Chondrocyte (in vitro differentiated cells): Measurements from ENCODE around the gene LTB. TPM values are rescaled to one million over a fixed set of nuclear protein-coding genes. Genes with fewer than 3 reads are reported as not detected.

Experiments used
- DNase-seq: peaks from one replicate; pipeline ENCODE4 v3.0.0; 2021; ENCODE audit warnings: mixed read lengths, low spot score
- H3K27ac Mint-ChIP-seq: one replicate; pipeline ENCODE4 v1.8.0; 2021; ENCODE audit warnings: mild to moderate bottlenecking, moderate library complexity, mixed read lengths; ENCODE audit not compliant: unreplicated experiment
- H3K27me3 Mint-ChIP-seq: 2 replicates; pipeline ENCODE4 v1.8.0; 2021; ENCODE audit warnings: low read depth, mixed read lengths
- H3K36me3 Mint-ChIP-seq: 2 replicates; pipeline ENCODE4 v1.8.0; 2021; ENCODE audit warnings: low read depth, mixed read lengths
- H3K4me1 Mint-ChIP-seq: 2 replicates; pipeline ENCODE4 v1.8.0; 2021; ENCODE audit warnings: low read depth, mild to moderate bottlenecking, mixed read lengths
- H3K4me3 Mint-ChIP-seq: one replicate; pipeline ENCODE4 v1.8.0; 2021; ENCODE audit warnings: mild to moderate bottlenecking, moderate library complexity, mixed read lengths; ENCODE audit not compliant: unreplicated experiment
- H3K9me3 Mint-ChIP-seq: 2 replicates; pipeline ENCODE4 v1.8.0; 2021; ENCODE audit warnings: low read depth, mixed read lengths
- total RNA-seq: library from RNA; stranded (reverse); gene quantifications from 3 replicates; pipeline ENCODE4 v1.2.1, GENCODE V29; 2021
- TF ChIP-seq, protein P1 (sequence below): fragments of 200-600 bp; sonication (generic); IDR thresholded peaks from 2 replicates; pipeline ENCODE4 v1.5.0; 2021; ENCODE audit warnings: antibody characterized with exemption, mild to moderate bottlenecking, moderate library complexity

LTB gene
- total RNA-seq, 1 donor from 2014 or later: not detected

DNA sequence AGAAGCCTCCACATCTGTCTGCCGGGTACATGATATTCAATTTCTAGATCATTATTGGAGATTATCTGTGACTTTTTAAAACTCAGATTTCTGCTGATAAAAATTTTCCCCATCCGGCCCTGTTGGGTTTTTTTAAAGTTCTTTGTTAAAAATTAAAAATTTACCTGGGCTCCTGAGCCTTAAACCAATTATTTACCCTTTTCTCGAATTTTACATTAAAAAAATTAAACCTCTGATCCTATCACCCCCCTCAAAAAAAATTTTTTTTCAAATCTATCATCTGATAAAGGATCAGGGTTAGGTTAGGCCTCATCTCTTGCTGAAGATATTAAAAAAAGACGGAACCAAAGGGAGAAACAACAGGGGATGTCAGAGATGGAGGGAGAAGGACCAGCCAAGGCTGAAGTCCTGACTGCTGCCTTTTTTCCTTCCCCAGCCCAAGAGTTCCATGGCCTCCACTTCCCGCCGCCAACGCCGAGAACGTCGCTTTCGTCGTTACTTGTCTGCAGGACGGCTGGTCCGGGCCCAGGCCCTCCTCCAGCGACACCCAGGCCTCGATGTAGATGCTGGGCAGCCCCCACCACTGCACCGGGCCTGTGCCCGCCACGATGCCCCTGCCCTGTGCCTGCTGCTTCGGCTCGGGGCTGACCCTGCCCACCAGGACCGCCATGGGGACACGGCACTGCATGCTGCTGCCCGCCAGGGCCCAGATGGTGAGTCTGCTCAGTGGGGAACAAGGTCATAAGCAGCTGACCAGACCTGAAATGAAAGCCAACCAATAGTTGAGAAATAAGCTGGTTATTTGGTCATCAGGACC lies 34.3 kb downstream of the LTB start:
- Mint-ChIP-seq H3K36me3 (peaks cover 5% of the 10 kb centered on the region), H3K9me3 (no peaks in the 10 kb centered on the region), H3K27me3 (no peaks in the 10 kb centered on the region), H3K4me1 (peaks cover 45% of the 10 kb centered on the region), H3K4me3 (peak overlapping the region; percentile 97), H3K27ac (peak overlapping the region; percentile 97)
- no peak for DNase-seq
- TF ChIP-seq, protein P1, sequence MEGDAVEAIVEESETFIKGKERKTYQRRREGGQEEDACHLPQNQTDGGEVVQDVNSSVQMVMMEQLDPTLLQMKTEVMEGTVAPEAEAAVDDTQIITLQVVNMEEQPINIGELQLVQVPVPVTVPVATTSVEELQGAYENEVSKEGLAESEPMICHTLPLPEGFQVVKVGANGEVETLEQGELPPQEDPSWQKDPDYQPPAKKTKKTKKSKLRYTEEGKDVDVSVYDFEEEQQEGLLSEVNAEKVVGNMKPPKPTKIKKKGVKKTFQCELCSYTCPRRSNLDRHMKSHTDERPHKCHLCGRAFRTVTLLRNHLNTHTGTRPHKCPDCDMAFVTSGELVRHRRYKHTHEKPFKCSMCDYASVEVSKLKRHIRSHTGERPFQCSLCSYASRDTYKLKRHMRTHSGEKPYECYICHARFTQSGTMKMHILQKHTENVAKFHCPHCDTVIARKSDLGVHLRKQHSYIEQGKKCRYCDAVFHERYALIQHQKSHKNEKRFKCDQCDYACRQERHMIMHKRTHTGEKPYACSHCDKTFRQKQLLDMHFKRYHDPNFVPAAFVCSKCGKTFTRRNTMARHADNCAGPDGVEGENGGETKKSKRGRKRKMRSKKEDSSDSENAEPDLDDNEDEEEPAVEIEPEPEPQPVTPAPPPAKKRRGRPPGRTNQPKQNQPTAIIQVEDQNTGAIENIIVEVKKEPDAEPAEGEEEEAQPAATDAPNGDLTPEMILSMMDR: no peak

DNA sequence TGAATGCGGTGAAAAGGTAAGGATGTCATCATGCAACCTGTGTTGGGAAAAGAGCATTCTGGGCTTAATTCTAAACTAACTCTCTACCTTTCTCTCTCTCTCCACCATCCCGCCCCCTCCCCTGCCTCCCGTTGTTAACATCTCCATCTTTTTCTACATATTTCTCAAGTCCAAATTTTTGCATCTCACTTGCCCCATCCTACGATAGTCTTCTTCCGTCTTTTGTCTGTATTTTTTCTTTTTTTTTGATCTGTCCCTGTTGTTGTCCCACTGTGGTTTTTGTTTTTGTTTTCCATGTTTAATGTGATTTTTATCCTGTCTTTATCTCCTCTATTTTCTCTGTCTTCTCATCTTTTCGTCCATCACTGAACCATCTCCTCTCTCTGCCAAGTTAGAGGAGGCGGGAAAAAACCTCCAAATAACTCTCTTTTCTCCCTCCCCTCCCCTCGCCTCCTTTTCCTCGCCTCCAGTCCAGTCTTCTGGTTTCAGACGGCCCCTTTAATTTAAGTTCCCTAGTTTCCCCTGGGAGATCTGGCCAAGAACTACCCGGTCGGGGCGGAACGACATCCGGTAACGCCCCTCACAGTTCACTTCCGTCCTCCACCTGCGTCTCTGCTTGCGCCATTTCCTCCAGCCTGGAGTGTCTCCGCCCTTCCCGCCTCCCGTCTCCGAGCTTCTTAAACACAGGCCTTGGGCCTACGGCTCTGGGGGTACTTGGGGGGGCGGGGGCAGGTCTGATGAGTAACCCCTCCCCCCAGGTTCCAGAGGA lies 35.1 kb downstream of the LTB start, which contains the start of gene NFKBIL1:
Gene NFKBIL1, plus strand, starts transcription at position 651 of the 769 bp plus-strand sequence. Its CDS starts 87 bp downstream, at position 738.
- TF ChIP-seq, protein P1: peak; percentile 52
- Mint-ChIP-seq H3K4me3 (peak within 1 kb of the TSS; percentile 97), H3K27me3 (no peaks in the 10 kb centered on the region), H3K4me1 (peaks cover 52% of the 10 kb centered on the region), H3K9me3 (no peaks in the 10 kb centered on the region), H3K36me3 (peaks cover 5% of the 10 kb centered on the region), H3K27ac (peak within 1 kb of the TSS; percentile 97)
- peak; percentile 97 for DNase-seq

DNA sequence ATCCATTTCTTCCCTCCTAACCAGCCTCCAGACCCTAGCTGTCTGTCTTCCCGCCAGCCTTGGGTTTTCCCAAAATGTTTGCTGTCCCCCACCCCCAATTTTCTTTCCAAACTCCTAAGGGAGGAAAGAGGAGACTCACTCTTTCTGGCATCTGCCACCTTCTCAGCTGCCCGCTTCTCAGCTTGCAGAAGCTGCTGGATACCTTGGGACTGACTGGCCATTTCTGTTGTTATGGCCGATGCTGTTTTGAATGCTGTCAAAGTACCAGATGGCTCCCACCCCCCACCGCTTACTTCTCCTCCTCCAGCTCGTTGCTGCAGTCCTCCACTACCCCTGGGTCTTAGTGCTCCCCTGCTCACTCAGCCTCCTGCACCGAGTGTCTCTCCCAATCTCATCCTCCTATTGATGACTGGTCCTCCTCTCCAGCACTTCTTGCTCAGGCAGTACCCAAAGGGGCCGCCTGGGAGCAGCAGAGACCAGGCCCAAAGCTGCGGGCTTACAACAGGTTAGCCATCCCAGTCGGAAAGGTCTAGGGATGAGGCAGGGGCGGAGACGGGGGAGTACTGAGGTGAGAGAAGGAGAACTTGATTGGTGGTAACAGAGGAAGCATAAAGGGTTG lies 35.8 kb downstream of the LTB start, which contains the start of gene ATP6V1G2:
Gene ATP6V1G2, minus strand, starts transcription at position 270 of the 619 bp plus-strand sequence. Its CDS starts 49 bp downstream, at position 221.
- Mint-ChIP-seq H3K27me3 (no peaks in the 10 kb centered on the region), H3K4me1 (peaks cover 52% of the 10 kb centered on the region), H3K36me3 (peaks cover 4% of the 10 kb centered on the region), H3K27ac (peak within 1 kb of the TSS; percentile 97), H3K4me3 (peak within 1 kb of the TSS; percentile 97), H3K9me3 (no peaks in the 10 kb centered on the region)
- DNase-seq: no peak
- TF ChIP-seq, protein P1: peak; percentile 95

DNA sequence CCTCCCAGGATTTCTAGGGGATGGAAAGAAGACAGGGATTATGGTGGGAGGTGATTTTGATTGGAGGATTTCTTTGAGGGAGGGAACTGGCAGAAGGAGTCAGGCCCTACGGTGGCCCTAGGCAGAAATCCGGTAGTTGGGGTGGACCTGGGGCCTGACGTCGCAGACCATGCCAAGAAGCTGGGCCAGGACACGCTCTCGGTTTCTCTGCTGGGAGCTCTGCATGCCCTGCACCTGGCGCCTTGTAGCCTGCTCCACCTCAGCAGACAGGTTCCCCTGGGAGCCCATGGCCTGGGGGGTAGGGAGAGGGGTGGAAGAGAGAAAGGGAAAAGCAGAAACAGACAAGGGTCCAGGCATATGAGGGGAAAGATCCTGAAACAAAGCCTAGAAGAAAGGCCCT lies 36.9 kb downstream of the LTB start:
- TF ChIP-seq, protein P1: no peak
- Mint-ChIP-seq H3K4me1 (peaks cover 52% of the 10 kb centered on the region), H3K9me3 (no peaks in the 10 kb centered on the region), H3K27ac (no peak overlapping the region), H3K27me3 (no peaks in the 10 kb centered on the region), H3K36me3 (peaks cover 4% of the 10 kb centered on the region), H3K4me3 (no peak overlapping the region)
- no peak for DNase-seq

DNA sequence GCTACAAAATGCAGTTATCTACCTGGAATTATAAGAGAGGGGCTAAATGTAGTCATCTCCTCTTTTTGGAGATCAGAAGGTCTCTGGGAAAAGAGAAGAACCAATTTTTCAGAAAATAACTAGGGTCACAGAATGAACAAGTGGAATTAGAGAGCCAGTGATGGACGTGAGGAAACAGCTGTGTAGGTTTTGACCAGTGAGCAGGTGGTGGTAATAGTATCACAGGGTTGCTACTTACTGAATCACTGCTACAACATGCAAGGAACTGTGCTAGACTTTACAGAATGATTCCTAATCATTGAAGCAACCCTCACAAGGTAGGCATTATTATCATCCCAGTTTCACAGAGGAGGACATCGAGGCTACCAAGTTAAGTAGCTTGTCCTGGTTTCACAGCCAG lies 37.5 kb downstream of the LTB start:
- no peaks in the 10 kb centered on the region for H3K27me3 Mint-ChIP-seq
- H3K4me1 Mint-ChIP-seq: peaks cover 58% of the 10 kb centered on the region
- H3K4me3 Mint-ChIP-seq: no peak overlapping the region
- peaks cover 9% of the 10 kb centered on the region for H3K36me3 Mint-ChIP-seq
- H3K27ac Mint-ChIP-seq: no peak overlapping the region
- TF ChIP-seq, protein P1: no peak
- no peaks in the 10 kb centered on the region for H3K9me3 Mint-ChIP-seq
- DNase-seq: no peak
